Left ventricle myocardium inferior (tissue), 1 donor: Measurements from ENCODE around the gene COG2. TPM values are rescaled to one million over a fixed set of nuclear protein-coding genes. Genes with fewer than 3 reads are reported as not detected.

Source experiments
- DNase-seq: peaks from one replicate; pipeline ENCODE4 v3.0.0-alpha.2; 2020
- H3K27ac ChIP-seq: fragments of 200-600 bp; replicated peaks from 2 replicates; pipeline ENCODE4 v1.8.0; 2021
- H3K27me3 ChIP-seq: fragments of 200-600 bp; 2 replicates; pipeline ENCODE4 v1.8.0; 2021; ENCODE audit warnings: low read depth
- H3K36me3 ChIP-seq: fragments of 200-600 bp; 2 replicates; pipeline ENCODE4 v1.8.0; 2021
- H3K4me1 ChIP-seq: fragments of 200-600 bp; 2 replicates; pipeline ENCODE4 v1.8.0; 2021
- H3K4me3 ChIP-seq: fragments of 200-600 bp; 2 replicates; pipeline ENCODE4 v1.8.0; 2021; ENCODE audit warnings: mild to moderate bottlenecking, moderate library complexity
- H3K9me3 ChIP-seq: fragments of 200-600 bp; replicated peaks from 2 replicates; pipeline ENCODE4 v1.8.0; 2021
- CTCF ChIP-seq: fragments of 200-600 bp; IDR thresholded peaks from 2 replicates; pipeline ENCODE4 v1.8.0; 2021; ENCODE audit warnings: antibody characterized with exemption, mild to moderate bottlenecking, borderline replicate concordance
- intact Hi-C: fragments of 100-400 bp; cut with micrococcal nuclease; formaldehyde crosslinking; loops from one replicate; pipeline ENCODE4 v1.11.0; 2022
- total RNA-seq: library from RNA; stranded (reverse); fragmentation: NEBNext Ultra II Directional; extraction: Animal tissue kit (Norgen Biotek cat#: 25700); gene quantifications from one replicate; pipeline ENCODE4 v1.2.1, GENCODE V29; 2021
- donor health status: DM: no; HTN: yes; CAD: no; lungs with severe emphysema.

COG2 gene
- total RNA-seq, 1 donor from 2014 or later: 25.6 TPM

GRCh38 chr1:230674581-230674980, 32.3 kb downstream of the COG2 start:
- no peak for DNase-seq
- H3K9me3 ChIP-seq: no peaks in the 10 kb centered on the region
- peaks cover 95% of the 10 kb centered on the region for H3K36me3 ChIP-seq
- TF ChIP-seq CTCF: no peak
- no peaks in the 10 kb centered on the region for H3K4me1 ChIP-seq
- no peaks in the 10 kb centered on the region for H3K27me3 ChIP-seq
- no peak overlapping the region for H3K27ac ChIP-seq
- intact Hi-C loops: no loop called here
- no peak overlapping the region for H3K4me3 ChIP-seq

DNA sequence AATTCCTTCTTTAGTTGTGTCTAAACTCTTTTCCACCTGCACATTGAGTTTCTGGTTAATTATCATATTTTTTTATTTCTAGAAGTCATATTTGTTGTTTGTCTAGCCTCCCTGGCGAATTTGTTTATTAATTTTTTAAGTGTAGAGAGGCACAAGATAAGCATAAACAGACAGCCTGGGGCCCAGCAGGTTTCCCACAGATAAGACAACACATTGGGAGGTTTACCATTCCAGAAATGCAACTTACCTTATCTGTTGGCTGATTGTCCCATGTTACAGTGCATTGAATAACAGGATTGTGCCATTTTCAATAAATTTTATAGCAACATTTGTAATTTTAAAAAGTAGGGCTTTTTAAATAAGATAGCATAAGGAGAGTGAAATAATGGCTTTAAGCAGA, 34.9 kb downstream of the COG2 start:
- H3K36me3 ChIP-seq: peaks cover 86% of the 10 kb centered on the region

GRCh38 chr1:230679192-230679591, 36.9 kb downstream of the COG2 start:
- intact Hi-C loops: no loop called here
- Histone ChIP-seq H3K9me3 (no peaks in the 10 kb centered on the region), H3K4me1 (peaks cover 25% of the 10 kb centered on the region), H3K36me3 (peaks cover 86% of the 10 kb centered on the region), H3K27me3 (no peaks in the 10 kb centered on the region), H3K27ac (no peak overlapping the region), H3K4me3 (no peak overlapping the region)
- no peak for DNase-seq
- TF ChIP-seq CTCF: no peak

More for the DNA sequence above, 34.9 kb downstream of the COG2 start:
- TF ChIP-seq CTCF: no peak
- H3K4me1 ChIP-seq: peaks cover 11% of the 10 kb centered on the region
- intact Hi-C loops: no loop called here
- no peak overlapping the region for H3K4me3 ChIP-seq
- H3K27ac ChIP-seq: no peak overlapping the region
- DNase-seq: no peak
- no peaks in the 10 kb centered on the region for H3K9me3 ChIP-seq
- no peaks in the 10 kb centered on the region for H3K27me3 ChIP-seq

DNA sequence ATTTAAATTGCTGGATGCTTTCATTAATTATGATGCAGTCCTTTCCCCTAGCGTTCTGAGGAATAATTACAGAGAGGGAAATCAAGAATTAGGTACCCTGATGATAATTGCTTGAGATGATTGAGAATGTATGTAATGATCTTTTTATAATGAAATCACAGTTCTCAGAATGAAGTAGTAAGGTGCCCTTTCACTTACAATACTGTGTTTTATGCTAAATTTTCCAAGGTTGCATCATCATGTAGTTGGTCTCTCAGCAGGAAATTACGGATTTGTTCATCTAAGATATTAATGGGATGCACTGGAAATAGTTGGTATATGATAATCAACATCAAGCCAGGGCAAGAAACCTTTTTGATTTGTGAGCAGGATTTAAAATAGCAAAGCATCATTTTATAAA, 37.5 kb downstream of the COG2 start:
- H3K4me1 ChIP-seq: peaks cover 25% of the 10 kb centered on the region
- no peaks in the 10 kb centered on the region for H3K9me3 ChIP-seq
- TF ChIP-seq CTCF: no peak
- DNase-seq: no peak
- intact Hi-C loops: no loop called here
- H3K4me3 ChIP-seq: no peak overlapping the region
- no peaks in the 10 kb centered on the region for H3K27me3 ChIP-seq
- no peak overlapping the region for H3K27ac ChIP-seq
- H3K36me3 ChIP-seq: peaks cover 86% of the 10 kb centered on the region

GRCh38 chr1:230680300-230681025, 38.2 kb downstream of the COG2 start:
- intact Hi-C loops: no loop called here
- Histone ChIP-seq H3K27me3 (no peaks in the 10 kb centered on the region), H3K4me1 (peaks cover 25% of the 10 kb centered on the region), H3K4me3 (no peak overlapping the region), H3K36me3 (peaks cover 86% of the 10 kb centered on the region), H3K27ac (no peak overlapping the region), H3K9me3 (no peaks in the 10 kb centered on the region)
- no peak for DNase-seq
- no peak for TF ChIP-seq CTCF
